Body of pancreas (tissue), 4 donors: ENCODE data around the gene RIPOR2. TPM values are rescaled to one million over a fixed set of nuclear protein-coding genes. Genes with fewer than 3 reads are reported as not detected.
"Not testable (repeated sequence)": the region's sequence is repeated elsewhere in the genome, so short reads cannot be mapped to it uniquely, and the experiment has no call there.

Experiments used
- ATAC-seq: fragments of 150-250 bp; one replicate; pipeline ENCODE4 v1.9.1; 2016
- DNase-seq, 4 donors: peaks; one replicate each; pipeline ENCODE4 v3.0.0-alpha.2; 2019
- H3K27ac ChIP-seq, 4 donors: fragments of 200-600 bp; sonication (generic); 1 replicate in 3 of 4; 2 replicates in 1 of 4; pipeline versions ENCODE4 v1.5.1 to v1.6.1; 2016 to 2019; ENCODE audit warnings: mild to moderate bottlenecking in 1 of 4, mixed read lengths in 1 of 4, moderate library complexity in 1 of 4
- H3K27me3 ChIP-seq, 2 donors: fragments of 200-600 bp; sonication (generic); one replicate each; pipeline ENCODE4 v1.6.0; 2016; ENCODE audit warnings: mild to moderate bottlenecking in 1 of 2
- H3K36me3 ChIP-seq, 2 donors: fragments of 200-600 bp; sonication (generic); replicated peaks in 1 of 2; 2 replicates each; pipeline ENCODE4 v1.5.1; 2016; ENCODE audit warnings: low read depth in 2 of 2; ENCODE audit not compliant: insufficient read depth in 1 of 2
- H3K4me1 ChIP-seq: fragments of 200-600 bp; sonication (generic); one replicate; pipeline ENCODE4 v1.6.0; 2016
- H3K4me3 ChIP-seq, 2 donors: fragments of 200-600 bp; sonication (generic); 1 replicate in 1 of 2; 2 replicates in 1 of 2; pipeline ENCODE4 v1.5.1; 2016 to 2019
- H3K9me3 ChIP-seq, 3 donors: fragments of 200-600 bp; sonication (generic); 1 replicate in 2 of 3; 2 replicates in 1 of 3; pipeline ENCODE4 v1.5.1; 2016
- CTCF ChIP-seq, 7 experiments: fragments of 450-650 bp in 4 of 7; fragments of 200-600 bp in 3 of 7; sonication (generic) in 3 of 7; IDR thresholded peaks; one replicate each; pipeline ENCODE4 v1.5.1; 2016 to 2019; ENCODE audit warnings: antibody characterized with exemption in 7 of 7
- POLR2A ChIP-seq, 3 donors: fragments of 450-650 bp; IDR thresholded peaks; one replicate each; pipeline ENCODE4 v1.6.1; 2016; ENCODE audit warnings: antibody characterized with exemption in 3 of 3, mild to moderate bottlenecking in 2 of 3
- WGBS, 2 donors: methylation state at CpG; one replicate each; pipeline ENCODE4 v1.1.5; 2017; 5-methylcytosine and 5-hydroxymethylcytosine counted together
- intact Hi-C: fragments of 100-400 bp; cut with DNase I; formaldehyde crosslinking; loops from one replicate; pipeline ENCODE4 v1.15.1; 2023
- total RNA-seq, 2 donors: library from RNA; depleted of rRNA; stranded (reverse); fragments of >200 nt; gene quantifications; one replicate each; pipeline ENCODE4 v1.1.0, GENCODE V29; 2016

The RIPOR2 gene
- total RNA-seq, 2 donors from 2014 or later, result 1.3 to 1.6 TPM

DNA sequence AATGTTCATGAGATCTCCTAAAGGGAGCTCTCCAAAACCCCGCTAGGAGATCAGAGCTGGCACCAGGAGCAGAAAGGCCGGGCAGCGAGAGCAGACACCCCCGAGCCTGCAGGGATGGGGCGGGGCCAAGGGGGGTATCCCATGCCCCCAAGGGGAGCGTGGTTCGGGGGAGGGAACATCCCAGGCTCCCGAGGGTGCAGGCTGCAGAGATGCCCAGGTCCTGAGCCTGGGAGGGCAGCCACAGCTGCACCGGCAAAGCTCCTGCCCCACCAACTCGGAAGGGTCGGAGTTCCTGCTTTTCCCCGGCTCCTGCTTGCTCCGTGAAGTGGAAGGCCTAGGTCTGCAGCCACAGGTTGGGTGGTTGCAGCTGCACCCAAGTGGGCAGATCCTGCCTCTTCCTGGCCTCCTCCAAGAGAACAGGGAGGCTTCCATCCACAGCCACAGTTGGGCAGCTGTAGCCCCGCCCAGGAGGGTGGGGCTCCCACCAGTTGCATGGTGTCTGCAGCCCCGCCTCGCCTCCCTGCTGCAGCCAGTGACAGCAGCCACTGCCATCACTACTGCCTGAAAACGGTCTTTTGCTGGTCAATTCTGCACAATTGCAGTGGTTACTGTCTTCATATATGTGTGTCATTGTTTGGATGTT is 174.4 kb downstream of the RIPOR2 start:
- WGBS, 2 donors, result 88 to 91% methylated on average over 5 to 13 of the region's 17 CpGs
- H3K36me3 ChIP-seq, result no peaks in the 10 kb centered on the region
- H3K4me3 ChIP-seq, result no peak overlapping the region
- H3K27ac ChIP-seq, result no peak overlapping the region
- no peaks in the 10 kb centered on the region for H3K27me3 ChIP-seq
- H3K4me1 ChIP-seq, result peaks cover 33% of the 10 kb centered on the region
- intact Hi-C loops, result loop anchor here (10.0 kb wide), 1 partner anchor 47 kb away; the partner anchor contains the start of gene C6orf62
- TF ChIP-seq CTCF (IDR thresholded peaks at IDR 0.05), result no peak
- TF ChIP-seq POLR2A (IDR thresholded peaks at IDR 0.05), result no peak
- no peaks in the 10 kb centered on the region for H3K9me3 ChIP-seq
- DNase-seq (no peak), ATAC-seq (no peak)

GRCh38 chr6:24760210-24760609 is 175.6 kb downstream of the RIPOR2 start:
- Histone ChIP-seq H3K4me3 (no peak overlapping the region), H3K4me1 (peaks cover 22% of the 10 kb centered on the region), H3K9me3 (no peaks in the 10 kb centered on the region), H3K27ac (no peak overlapping the region), H3K27me3 (no peaks in the 10 kb centered on the region), H3K36me3 (no peaks in the 10 kb centered on the region)
- TF ChIP-seq CTCF (IDR thresholded peaks at IDR 0.05) (no peak), POLR2A (IDR thresholded peaks at IDR 0.05) (no peak)
- intact Hi-C loops, result loop anchor here (10.0 kb wide), 1 partner anchor 45 kb away; the partner anchor contains the start of gene C6orf62
- ATAC-seq (no peak), DNase-seq (no peak)
- 83 to 84% methylated on average over 5 of the region's 5 CpGs for WGBS, 2 donors

DNA sequence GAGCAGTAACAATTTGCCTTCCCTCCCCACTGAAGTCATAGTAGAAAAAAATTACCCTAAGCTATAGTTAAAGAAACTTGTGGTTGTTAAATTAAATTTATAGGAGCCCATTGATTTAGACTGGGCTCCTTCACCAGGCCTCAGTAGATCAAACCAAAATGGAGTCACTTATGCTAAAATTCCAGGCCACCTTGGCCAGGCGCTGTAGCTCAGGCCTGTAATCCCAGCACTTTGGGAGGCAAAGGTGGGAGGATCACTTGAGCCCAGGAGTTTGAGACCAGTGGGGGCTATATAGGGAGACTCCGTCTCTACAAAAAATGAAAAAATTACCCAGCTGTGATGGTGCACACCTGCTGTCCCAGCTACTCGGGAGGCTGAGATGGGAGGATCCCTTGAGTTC is 176.0 kb downstream of the RIPOR2 start:
- WGBS, 2 donors, result 90 to 91% methylated on average over 3 of the region's 3 CpGs
- no peak overlapping the region for H3K4me3 ChIP-seq
- intact Hi-C loops, result loop anchor here (10.0 kb wide), 1 partner anchor 45 kb away; the partner anchor contains the start of gene C6orf62
- TF ChIP-seq POLR2A (IDR thresholded peaks at IDR 0.05) (no peak), CTCF (IDR thresholded peaks at IDR 0.05) (no peak)
- no peak for ATAC-seq
- H3K9me3 ChIP-seq, result no peaks in the 10 kb centered on the region
- H3K27ac ChIP-seq, result no peak overlapping the region
- H3K27me3 ChIP-seq, result no peaks in the 10 kb centered on the region
- H3K36me3 ChIP-seq, result no peaks in the 10 kb centered on the region
- peaks cover 17% of the 10 kb centered on the region for H3K4me1 ChIP-seq
- no peak for DNase-seq

GRCh38 chr6:24757611-24758010 is 178.1 kb downstream of the RIPOR2 start:
- DNase-seq, result no peak
- 81 to 97% methylated on average over 6 of the region's 6 CpGs for WGBS, 2 donors
- no peak for ATAC-seq
- no peaks in the 10 kb centered on the region for H3K9me3 ChIP-seq
- no peak for TF ChIP-seq POLR2A (IDR thresholded peaks at IDR 0.05)
- no peak for TF ChIP-seq CTCF (IDR thresholded peaks at IDR 0.05)
- no peak overlapping the region for H3K27ac ChIP-seq
- no peak overlapping the region for H3K4me3 ChIP-seq
- peaks cover 11% of the 10 kb centered on the region for H3K4me1 ChIP-seq
- H3K27me3 ChIP-seq, result no peaks in the 10 kb centered on the region
- intact Hi-C loops, result no loop called here
- no peaks in the 10 kb centered on the region for H3K36me3 ChIP-seq

DNA sequence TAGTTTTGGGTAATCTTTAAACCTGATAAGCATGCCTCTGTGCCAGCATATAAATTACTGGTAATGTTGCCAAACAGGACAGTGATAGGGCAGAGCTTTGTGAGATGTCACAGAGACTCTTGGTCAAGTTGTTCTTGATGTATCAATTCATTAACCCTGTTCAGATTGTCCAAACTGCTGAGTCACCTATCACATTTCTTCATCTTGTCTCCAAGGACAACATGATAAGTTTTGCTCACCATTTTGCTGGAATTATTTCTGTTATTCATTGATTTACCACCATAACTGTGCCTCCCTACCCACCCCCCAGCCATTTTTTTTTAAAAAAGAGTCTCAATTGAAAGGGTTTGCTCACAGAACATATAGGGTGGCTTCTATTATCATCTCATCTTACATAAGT is 180.5 kb downstream of the RIPOR2 start:
- DNase-seq (no peak), ATAC-seq (no peak)
- Histone ChIP-seq H3K4me3 (no peak overlapping the region), H3K4me1 (peaks cover 13% of the 10 kb centered on the region), H3K36me3 (no peaks in the 10 kb centered on the region), H3K27ac (no peak overlapping the region), H3K27me3 (no peaks in the 10 kb centered on the region), H3K9me3 (no peaks in the 10 kb centered on the region)
- intact Hi-C loops, result no loop called here
- TF ChIP-seq CTCF (IDR thresholded peaks at IDR 0.05), result no peak
- TF ChIP-seq POLR2A (IDR thresholded peaks at IDR 0.05), result no peak

DNA sequence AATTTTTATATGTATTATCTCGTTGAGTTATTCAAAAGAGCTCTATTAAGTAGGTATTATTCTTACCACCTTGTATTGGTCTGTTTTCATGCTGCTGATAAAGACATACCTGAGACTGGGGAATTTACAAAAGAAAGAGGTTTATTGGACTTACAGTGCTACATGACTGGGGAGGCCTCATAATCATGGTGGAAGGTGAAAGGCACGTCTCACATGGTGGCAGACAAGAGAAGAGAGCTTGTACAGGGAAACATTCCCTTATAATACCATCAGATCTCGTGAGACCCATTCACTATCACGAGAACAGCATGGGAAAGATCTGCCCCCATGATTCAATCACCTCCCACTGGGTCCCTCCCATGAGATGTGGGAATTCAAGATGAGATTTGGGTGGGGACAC is 181.4 kb downstream of the RIPOR2 start:
- DNase-seq, H3K36me3 ChIP-seq, intact Hi-C loops, H3K9me3 ChIP-seq, H3K27me3 ChIP-seq, H3K4me3 ChIP-seq, ATAC-seq, H3K27ac ChIP-seq: not testable (repeated sequence)
- WGBS, 2 donors, result 90 to 92% methylated on average over 4 of the region's 4 CpGs
- peaks cover 13% of the 10 kb centered on the region for H3K4me1 ChIP-seq
